ENCODE results near the gene RSPH10B.
"Not testable (repeated sequence)": the region's sequence is repeated elsewhere in the genome, so short reads cannot be mapped to it uniquely, and the experiment has no call there.

The RSPH10B gene

GRCh38 chr7:5997210-5997808, 26.8 kb upstream of the RSPH10B start:
- H3K36me3 ChIP-seq (ENCODE audit: low read length) = peaks cover 35% of the 10 kb centered on the region
- no peak overlapping the region for H3K9ac ChIP-seq (ENCODE audit: low read length)

GRCh38 chr7:5987061-5987460, 16.6 kb upstream of the RSPH10B start:
- H3K27me3 ChIP-seq (ENCODE audit: low read length) = not testable (repeated sequence)

More at GRCh38 chr7:5997210-5997808, 26.8 kb upstream of the RSPH10B start:
- no peak overlapping the region for H3K4me2 ChIP-seq (ENCODE audit: low read depth, low read length, poor library complexity, severe bottlenecking)
- H3F3A ChIP-seq (ENCODE audit: insufficient read depth) = no peaks in the 10 kb centered on the region
- H3K9me3 ChIP-seq (ENCODE audit: insufficient read depth, low read length) = no peaks in the 10 kb centered on the region
- H3K4me3 ChIP-seq (ENCODE audit: insufficient read depth, low read length, poor library complexity, severe bottlenecking) = no peak overlapping the region
- H3K27me3 ChIP-seq (ENCODE audit: low read length) = no peaks in the 10 kb centered on the region
- no peaks in the 10 kb centered on the region for H4K20me1 ChIP-seq (ENCODE audit: low read depth, low read length)
- no peak overlapping the region for H2AFZ ChIP-seq (ENCODE audit: low read depth, low read length, severe bottlenecking)
- no peaks in the 10 kb centered on the region for H3K9me2 ChIP-seq (replicated peaks; ENCODE audit: insufficient read depth, low read length)
- no peak overlapping the region for H3K27ac ChIP-seq (ENCODE audit: low read depth, low read length)
- no peak for TF ChIP-seq EZH2phosphoT487 (conservative IDR thresholded peaks at IDR 0.05; ENCODE audit: low read length)
- peak; percentile 80 for TF ChIP-seq CTCF (IDR thresholded peaks at IDR 0.05; ENCODE audit: insufficient read depth, low read length, poor library complexity, severe bottlenecking)
- no peaks in the 10 kb centered on the region for H3K79me2 ChIP-seq (ENCODE audit: insufficient read depth, low read length)

GRCh38 chr7:5979680-5980314, 9.3 kb upstream of the RSPH10B start:
- H3K27ac ChIP-seq (ENCODE audit: low read depth, low read length) = not testable (repeated sequence)

More at GRCh38 chr7:5987061-5987460, 16.6 kb upstream of the RSPH10B start:
- not testable (repeated sequence) for H3F3A ChIP-seq (ENCODE audit: insufficient read depth); H3K9ac ChIP-seq (ENCODE audit: low read length); H4K20me1 ChIP-seq (ENCODE audit: low read depth, low read length); H3K4me3 ChIP-seq (ENCODE audit: insufficient read depth, low read length, poor library complexity, severe bottlenecking); H3K4me2 ChIP-seq (ENCODE audit: low read depth, low read length, poor library complexity, severe bottlenecking); H3K27ac ChIP-seq (ENCODE audit: low read depth, low read length); H3K79me2 ChIP-seq (ENCODE audit: insufficient read depth, low read length); H3K9me2 ChIP-seq (replicated peaks; ENCODE audit: insufficient read depth, low read length); H3K9me3 ChIP-seq (ENCODE audit: insufficient read depth, low read length); H2AFZ ChIP-seq (ENCODE audit: low read depth, low read length, severe bottlenecking)
- peaks cover 13% of the 10 kb centered on the region; the same call in 1 of the 2 replicates for H3K36me3 ChIP-seq (ENCODE audit: low read length)

GRCh38 chr7:5973580-5973979, 3.1 kb upstream of the RSPH10B start:
- not testable (repeated sequence) for H3F3A ChIP-seq (ENCODE audit: insufficient read depth); H2AFZ ChIP-seq (ENCODE audit: low read depth, low read length, severe bottlenecking); H3K79me2 ChIP-seq (ENCODE audit: insufficient read depth, low read length); H3K9me3 ChIP-seq (ENCODE audit: insufficient read depth, low read length); H3K9ac ChIP-seq (ENCODE audit: low read length); H3K27me3 ChIP-seq (ENCODE audit: low read length); H3K27ac ChIP-seq (ENCODE audit: low read depth, low read length); H3K36me3 ChIP-seq (ENCODE audit: low read length); H3K4me2 ChIP-seq (ENCODE audit: low read depth, low read length, poor library complexity, severe bottlenecking); H4K20me1 ChIP-seq (ENCODE audit: low read depth, low read length); H3K9me2 ChIP-seq (replicated peaks; ENCODE audit: insufficient read depth, low read length); H3K4me3 ChIP-seq (ENCODE audit: insufficient read depth, low read length, poor library complexity, severe bottlenecking)

More at GRCh38 chr7:5979680-5980314, 9.3 kb upstream of the RSPH10B start:
- not testable (repeated sequence) for H3K4me3 ChIP-seq (ENCODE audit: insufficient read depth, low read length, poor library complexity, severe bottlenecking); H2AFZ ChIP-seq (ENCODE audit: low read depth, low read length, severe bottlenecking); H3F3A ChIP-seq (ENCODE audit: insufficient read depth); H3K4me2 ChIP-seq (ENCODE audit: low read depth, low read length, poor library complexity, severe bottlenecking); H3K9ac ChIP-seq (ENCODE audit: low read length); H4K20me1 ChIP-seq (ENCODE audit: low read depth, low read length); H3K9me2 ChIP-seq (replicated peaks; ENCODE audit: insufficient read depth, low read length); H3K27me3 ChIP-seq (ENCODE audit: low read length); H3K36me3 ChIP-seq (ENCODE audit: low read length); H3K79me2 ChIP-seq (ENCODE audit: insufficient read depth, low read length); H3K9me3 ChIP-seq (ENCODE audit: insufficient read depth, low read length)

GRCh38 chr7:5963810-5964209, 6.7 kb downstream of the RSPH10B start:
- H3K27ac ChIP-seq (ENCODE audit: low read depth, low read length); H3K79me2 ChIP-seq (ENCODE audit: insufficient read depth, low read length): not testable (repeated sequence)

GRCh38 chr7:5963205-5963604, 7.3 kb downstream of the RSPH10B start:
- not testable (repeated sequence) for H3K9me3 ChIP-seq (ENCODE audit: insufficient read depth, low read length); H3K79me2 ChIP-seq (ENCODE audit: insufficient read depth, low read length); H3K27me3 ChIP-seq (ENCODE audit: low read length); H3F3A ChIP-seq (ENCODE audit: insufficient read depth); H3K9ac ChIP-seq (ENCODE audit: low read length); H3K4me3 ChIP-seq (ENCODE audit: insufficient read depth, low read length, poor library complexity, severe bottlenecking); H2AFZ ChIP-seq (ENCODE audit: low read depth, low read length, severe bottlenecking); H3K9me2 ChIP-seq (replicated peaks; ENCODE audit: insufficient read depth, low read length); H3K36me3 ChIP-seq (ENCODE audit: low read length); H4K20me1 ChIP-seq (ENCODE audit: low read depth, low read length); H3K4me2 ChIP-seq (ENCODE audit: low read depth, low read length, poor library complexity, severe bottlenecking); H3K27ac ChIP-seq (ENCODE audit: low read depth, low read length)

More at GRCh38 chr7:5963810-5964209, 6.7 kb downstream of the RSPH10B start:
- not testable (repeated sequence) for H3F3A ChIP-seq (ENCODE audit: insufficient read depth); H2AFZ ChIP-seq (ENCODE audit: low read depth, low read length, severe bottlenecking); H3K4me3 ChIP-seq (ENCODE audit: insufficient read depth, low read length, poor library complexity, severe bottlenecking); H3K36me3 ChIP-seq (ENCODE audit: low read length); H3K27me3 ChIP-seq (ENCODE audit: low read length); H3K9ac ChIP-seq (ENCODE audit: low read length); H3K4me2 ChIP-seq (ENCODE audit: low read depth, low read length, poor library complexity, severe bottlenecking); H4K20me1 ChIP-seq (ENCODE audit: low read depth, low read length); H3K9me2 ChIP-seq (replicated peaks; ENCODE audit: insufficient read depth, low read length); H3K9me3 ChIP-seq (ENCODE audit: insufficient read depth, low read length)

- not testable (repeated sequence) for H3F3A ChIP-seq (ENCODE audit: insufficient read depth); H3K4me2 ChIP-seq (ENCODE audit: low read depth, low read length, poor library complexity, severe bottlenecking); H3K27ac ChIP-seq (ENCODE audit: low read depth, low read length)
These were observed 35.5 kb downstream of the RSPH10B start for GRCh38 chr7:5934945-5935450.

More at GRCh38 chr7:5934945-5935450, 35.5 kb downstream of the RSPH10B start:
- H3K9me2 ChIP-seq (replicated peaks; ENCODE audit: insufficient read depth, low read length); H3K9ac ChIP-seq (ENCODE audit: low read length); H3K36me3 ChIP-seq (ENCODE audit: low read length); H3K27me3 ChIP-seq (ENCODE audit: low read length); H3K4me3 ChIP-seq (ENCODE audit: insufficient read depth, low read length, poor library complexity, severe bottlenecking); H3K79me2 ChIP-seq (ENCODE audit: insufficient read depth, low read length); H4K20me1 ChIP-seq (ENCODE audit: low read depth, low read length); H2AFZ ChIP-seq (ENCODE audit: low read depth, low read length, severe bottlenecking); H3K9me3 ChIP-seq (ENCODE audit: insufficient read depth, low read length): not testable (repeated sequence)
